Anterior cingulate cortex (tissue), 58 donors: ENCODE measurements around the gene ZNF428.
"Not testable (repeated sequence)": the region's sequence is repeated elsewhere in the genome, so short reads cannot be mapped to it uniquely, and the experiment has no call there.

Source experiments
- DNase-seq, 58 donors: peaks; one replicate each; lab custom pipeline; 2025; lab: John Stamatoyannopoulos, UW

ZNF428 gene

DNA sequence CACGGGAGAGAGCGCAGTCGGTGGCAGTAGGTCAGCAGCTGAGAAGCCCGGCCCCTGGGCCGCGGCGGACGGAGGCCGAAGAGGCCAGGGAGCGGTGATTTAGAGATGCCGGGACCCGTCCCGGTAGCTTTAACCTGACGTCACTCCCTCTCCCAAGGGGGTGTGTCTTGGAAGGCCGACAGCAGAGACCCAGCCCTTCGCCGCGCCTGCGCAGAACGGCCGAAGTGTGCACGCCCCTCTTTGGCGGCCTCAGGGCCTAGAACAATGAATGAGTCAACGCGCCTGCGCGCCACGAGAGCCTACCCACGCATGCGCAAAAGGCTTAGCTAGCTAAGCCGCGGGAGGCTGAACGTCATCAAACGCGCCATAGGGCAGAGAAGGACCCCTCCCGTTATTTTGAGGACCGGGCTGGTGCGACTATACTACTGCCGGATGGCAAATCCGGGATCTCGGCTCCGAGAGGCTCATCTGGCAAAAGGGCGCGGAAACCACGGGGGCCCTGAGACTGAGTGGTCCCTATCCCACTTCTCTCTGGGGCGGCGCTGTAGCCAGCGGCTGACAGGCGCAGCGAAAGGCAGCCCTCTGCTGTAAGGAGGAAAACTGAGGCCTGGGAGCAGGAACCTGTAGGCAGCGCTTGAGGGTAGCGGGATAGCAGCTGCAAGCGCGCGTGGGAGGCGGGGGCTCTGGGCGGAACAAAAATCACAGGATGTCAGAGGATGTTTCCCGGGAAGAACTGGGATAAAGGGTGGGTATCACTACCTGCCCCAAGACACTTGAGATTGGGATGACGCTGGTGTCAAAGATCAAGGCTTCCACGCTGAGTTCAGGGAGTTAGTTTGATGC lies 23.2 kb downstream of the ZNF428 start, which contains the start of the genes IRGQ and ZNF576:
TSS of gene IRGQ (minus strand) at position 136 of the 843 bp plus-strand sequence. CDS start 796 bp downstream, outside the sequence.
TSS of gene ZNF576 (plus strand) at position 597 of the 843 bp plus-strand sequence. CDS start 514 bp downstream, outside the sequence.
- DNase-seq, result peak; percentile 96 to 100 (median 99)

DNA sequence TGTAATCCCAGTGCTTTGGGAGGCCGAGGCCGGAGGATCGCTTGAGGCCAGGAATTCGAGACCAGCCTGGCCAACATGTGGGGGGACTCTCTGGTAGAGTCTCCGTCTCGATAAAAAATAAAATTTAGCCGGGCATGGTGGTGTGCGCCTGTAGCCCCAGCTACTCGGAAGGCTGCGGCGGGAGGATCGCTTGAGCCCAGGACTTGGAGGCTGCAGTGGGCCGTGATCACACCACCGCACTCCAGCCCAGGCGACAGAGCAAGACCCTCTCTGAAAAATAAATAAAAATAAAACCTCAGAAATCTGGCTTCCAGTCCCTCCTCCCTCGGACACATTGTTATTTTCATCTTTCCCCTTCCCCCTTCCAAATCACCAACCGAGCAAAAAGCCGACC lies 23.8 kb downstream of the ZNF428 start:
- DNase-seq, result peak in 3 of 58 donors; percentile 39 to 61 (median 48)

DNA sequence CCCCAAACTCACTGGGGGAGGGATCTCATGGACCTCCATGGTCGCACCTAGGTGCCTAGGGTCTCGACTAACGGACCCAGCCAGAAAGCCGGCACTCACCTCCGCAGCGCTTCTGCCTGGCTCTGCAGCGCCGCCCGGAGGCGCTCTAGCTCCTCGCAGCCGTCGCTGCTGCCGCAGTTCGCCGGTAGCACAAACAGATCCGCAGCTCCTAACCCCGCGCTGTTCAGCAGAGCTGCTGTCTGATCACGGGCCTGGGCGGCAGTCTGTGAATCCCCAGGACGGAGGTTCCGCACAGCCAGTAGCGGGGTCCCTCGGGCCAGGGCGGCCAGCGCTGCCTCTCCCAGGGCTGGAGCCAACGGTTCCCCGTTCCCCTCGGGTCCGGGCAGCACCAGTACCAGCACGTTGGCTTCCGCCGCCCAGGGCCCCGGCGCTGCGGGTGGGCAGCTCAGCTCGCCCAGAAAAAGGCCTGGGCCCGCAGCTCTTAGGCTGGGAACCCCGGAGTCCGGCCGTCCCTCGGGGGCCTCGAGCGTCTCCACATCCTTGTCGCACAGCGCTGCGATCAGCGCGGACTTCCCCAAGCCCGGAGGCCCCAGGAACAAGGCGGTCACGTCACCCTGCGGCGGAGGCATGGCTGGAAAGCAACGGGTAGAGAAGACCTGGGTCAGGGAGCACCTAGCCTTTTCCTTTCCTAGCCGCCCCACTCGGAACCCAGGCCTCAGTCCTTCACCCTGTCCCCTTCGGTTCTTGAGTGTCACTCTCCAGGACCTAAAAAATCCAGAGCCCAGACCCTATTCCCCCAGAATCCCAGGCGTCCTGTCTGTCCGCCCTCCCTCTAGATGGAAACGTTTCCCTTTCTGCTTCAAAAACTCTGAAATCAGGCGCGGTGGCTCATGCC lies 24.5 kb downstream of the ZNF428 start:
- DNase-seq, result peak in 29 of 58 donors; percentile 9 to 48 (median 31)

DNA sequence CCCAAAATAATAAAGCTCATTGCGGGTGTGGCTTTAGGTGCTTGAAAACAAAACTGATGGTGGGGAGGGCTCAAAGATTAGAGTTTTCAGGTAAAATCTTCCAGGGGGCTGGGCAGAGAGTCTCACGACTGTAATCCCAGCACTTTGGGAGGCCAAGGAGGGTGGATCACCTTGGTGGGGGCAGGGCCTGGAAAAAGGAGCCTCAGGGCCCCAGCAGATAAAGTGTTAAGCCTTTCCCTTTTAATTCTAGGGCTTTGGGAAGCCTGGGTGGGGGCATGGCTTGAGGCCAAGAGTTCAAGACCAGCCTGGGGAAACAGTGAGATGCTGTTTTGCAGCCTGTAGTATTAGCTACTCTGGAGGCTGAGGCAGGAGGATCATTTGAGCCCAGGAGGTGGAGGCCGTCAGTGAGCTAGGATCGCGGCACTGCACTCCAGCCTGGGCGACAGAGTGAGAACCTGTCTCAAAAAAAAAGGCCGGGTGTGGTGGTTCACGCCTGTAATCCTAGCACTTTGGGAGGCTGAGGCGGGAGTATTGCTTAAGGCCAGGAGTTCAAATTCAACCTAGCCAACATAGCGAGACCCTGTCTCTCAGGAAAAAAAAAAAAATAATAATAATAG lies 25.2 kb downstream of the ZNF428 start:
- DNase-seq, result no peak

DNA sequence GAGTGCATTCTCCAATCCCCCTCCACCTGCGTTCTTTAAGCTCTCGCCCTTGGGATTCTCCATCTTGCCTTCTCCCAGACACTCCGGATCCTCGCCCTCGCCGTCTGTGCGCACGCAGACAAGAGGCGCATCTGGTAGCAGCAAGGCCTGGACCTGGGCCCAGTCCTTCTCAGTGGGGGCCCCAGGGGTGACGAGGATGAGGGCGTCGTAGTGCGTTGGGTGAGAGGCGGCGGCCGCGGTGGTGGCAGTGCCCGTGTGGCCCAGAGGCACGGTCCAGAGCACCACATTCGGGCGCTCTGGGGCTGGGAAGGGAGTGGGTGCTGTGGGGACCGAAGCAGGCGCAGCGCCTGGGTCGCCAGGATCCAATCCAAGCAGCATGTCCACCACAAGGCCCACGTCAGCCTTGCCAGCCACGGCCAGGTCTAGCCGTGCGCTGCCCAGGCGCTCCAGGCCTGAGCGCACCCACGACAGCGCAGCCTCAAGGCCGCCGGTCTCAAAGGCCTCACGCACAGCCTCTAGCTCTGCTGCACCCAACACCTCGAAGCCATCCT lies 26.6 kb downstream of the ZNF428 start:
- no peak for DNase-seq

DNA sequence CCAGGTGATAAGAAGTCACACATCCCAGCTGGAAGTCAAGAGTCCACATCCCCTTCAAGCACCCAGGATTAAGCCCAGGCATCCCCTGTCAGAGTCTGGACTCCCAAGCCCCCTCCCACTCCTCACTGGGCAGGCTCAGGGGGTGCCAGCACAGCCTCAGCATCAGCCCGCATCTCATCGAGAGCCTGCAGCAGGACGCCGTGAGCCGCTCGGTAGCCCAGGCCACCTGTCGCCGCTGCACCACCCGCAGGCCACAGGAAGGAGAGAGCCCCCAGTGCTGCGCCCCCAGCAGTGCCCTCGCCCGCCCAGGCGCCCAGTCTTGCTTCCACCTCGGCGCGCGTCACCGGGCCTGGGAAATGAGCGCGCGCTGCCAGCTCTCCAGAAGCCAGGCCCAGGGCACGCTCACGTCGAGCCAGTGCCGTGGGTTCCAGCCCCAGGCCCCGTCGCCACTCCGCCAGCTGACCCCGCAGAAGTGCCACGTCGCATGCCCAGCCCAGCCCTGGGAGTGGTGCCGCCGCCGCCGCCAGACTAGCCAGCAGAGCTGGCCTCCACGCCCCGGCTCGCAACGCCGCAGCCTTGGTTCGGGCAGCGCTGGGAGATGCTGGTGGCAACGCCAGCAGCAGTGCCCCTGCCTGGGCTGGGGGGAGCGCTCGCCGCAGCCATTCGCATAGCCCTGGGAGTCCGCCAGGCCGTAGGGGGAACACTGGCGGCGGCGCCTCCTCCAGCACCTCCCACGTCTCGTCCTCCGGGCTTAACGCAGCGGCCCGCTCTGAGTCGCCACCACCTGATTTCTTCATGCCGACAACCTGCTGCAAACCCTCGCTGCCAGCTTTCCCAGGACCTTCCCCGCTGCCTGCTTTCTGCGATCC lies 27.3 kb downstream of the ZNF428 start:
- no peak for DNase-seq

DNA sequence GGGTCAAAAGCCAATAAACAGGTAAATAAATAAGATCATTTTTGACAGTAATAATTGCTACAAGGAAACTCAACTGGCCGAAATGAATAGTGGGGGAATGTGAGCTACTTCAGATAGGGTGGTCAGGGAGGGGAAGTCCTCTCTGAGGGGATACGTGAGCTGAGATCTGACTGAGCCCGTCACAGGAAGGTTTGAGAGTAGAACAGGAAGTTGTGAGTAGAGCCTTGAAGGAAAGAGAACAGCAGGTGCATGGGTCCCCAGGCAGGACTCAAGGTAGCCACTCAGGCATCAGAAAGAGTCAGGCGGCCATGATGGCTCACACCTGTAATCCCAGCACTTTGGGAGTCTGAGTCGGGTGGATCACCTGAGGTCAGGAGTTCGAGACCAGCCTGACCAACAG lies 29.8 kb downstream of the ZNF428 start:
- no peak for DNase-seq

DNA sequence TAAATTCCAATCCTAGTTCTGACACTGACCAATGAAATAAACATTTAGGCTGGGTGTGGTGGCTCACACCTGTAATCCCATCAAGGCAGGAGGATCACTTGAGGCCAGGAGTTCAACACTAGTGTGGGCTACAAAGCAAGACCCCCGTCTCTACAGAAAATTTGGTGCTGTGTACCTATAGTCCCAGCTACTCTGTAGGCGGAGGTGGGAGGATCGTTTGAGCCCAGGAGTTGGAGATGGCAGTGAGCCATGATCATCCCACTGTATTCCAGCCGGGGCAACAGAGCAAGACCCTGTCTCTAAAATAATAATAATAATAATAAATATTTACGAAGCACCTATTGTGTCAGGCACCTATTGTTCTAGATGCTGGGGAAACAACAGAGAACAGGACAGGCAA lies 30.2 kb downstream of the ZNF428 start:
- no peak for DNase-seq

DNA sequence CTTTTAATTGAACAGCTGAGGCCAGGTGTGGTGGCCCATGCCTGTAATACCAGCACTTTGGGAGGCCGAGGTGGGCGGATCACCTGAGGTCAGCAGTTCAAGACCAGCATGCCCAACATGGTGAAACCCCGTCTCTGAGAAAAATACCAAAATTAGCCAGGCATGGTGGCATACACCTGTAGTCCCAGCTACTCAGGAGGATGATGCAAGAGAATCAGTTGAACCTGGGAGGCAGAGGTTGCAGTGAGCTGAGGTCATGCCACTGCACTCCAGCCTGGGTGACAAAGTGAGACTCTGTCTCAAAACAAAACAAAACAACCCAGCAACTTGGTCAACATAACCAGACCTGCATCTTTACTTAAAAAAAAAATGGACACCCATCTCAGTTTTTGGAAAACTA lies 32.4 kb downstream of the ZNF428 start:
- not testable (repeated sequence) for DNase-seq

DNA sequence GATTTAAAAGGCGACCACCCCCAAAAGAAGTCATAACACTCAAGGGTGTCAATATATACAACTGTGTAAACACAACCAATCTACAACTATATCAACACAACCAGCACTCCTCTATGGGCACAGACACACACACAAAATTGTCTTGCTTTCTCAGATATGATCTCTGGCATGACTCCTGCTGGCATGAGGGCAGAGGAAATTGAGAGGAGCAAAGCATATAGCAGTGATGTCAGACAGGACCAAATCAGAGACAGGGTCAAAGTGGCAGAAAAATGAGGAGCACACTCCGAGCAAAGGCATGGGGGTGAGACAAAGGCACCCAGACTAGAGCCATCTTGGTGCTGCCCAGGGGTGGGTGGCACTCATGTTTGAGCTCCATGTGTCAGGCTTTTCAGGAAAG lies 33.1 kb downstream of the ZNF428 start:
- DNase-seq, result no peak

DNA sequence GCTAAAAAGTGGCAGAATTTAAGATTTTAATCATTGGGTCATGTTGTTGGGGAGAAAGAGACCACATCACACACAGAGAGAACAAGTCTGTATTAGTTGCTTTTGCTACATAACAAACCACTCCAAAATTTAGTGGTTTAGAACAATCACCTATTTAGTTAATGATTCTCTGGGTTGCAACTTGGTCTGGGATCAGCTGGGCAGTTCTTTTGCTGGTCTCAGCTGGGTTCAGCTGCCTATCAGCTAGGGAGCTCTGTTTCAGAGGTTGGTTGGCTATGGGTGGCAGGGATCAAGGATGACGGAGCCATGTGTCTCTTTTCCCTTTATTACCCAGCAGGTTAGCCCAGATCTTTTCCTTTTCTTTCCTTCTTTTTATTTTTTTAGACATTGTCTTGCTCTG lies 34.9 kb downstream of the ZNF428 start:
- DNase-seq, result no peak

DNA sequence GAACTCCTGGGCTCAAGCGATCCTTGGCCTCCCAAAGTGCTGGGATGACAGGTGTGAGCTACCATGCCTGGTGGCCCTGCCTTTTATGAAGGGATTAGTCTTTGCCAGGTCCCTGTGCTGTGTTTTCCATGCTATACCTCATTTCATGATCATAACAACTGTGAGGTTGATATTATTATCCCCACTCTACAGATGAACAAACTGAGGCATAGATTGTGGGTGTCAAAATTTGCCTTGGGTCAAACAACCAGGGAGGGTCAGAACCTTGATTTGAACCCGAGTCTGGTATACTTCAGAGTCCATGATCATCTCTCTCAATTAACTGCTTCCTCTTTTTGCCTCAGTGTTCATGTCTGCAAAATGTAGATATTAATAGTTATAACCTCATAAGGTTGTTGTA lies 36.9 kb downstream of the ZNF428 start:
- no peak for DNase-seq

DNA sequence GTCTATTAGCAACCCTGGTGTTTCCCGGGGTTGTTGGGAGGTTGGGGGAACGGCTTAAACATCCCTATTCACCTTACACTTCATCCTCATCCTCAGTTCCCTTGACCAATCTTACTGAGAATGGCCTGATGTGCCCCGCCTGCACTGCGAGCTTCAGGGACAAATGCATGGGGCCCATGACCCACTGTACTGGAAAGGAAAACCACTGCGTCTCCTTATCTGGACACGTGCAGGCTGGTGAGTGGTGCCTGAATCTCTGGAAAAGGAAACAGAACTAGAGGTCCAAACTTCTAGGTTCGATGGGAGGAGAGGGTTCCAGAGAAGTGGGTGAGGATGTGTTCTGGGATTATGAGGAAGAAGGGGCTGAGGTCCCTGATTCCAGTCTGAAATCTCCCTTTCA lies 38.0 kb downstream of the ZNF428 start:
- DNase-seq, result no peak

DNA sequence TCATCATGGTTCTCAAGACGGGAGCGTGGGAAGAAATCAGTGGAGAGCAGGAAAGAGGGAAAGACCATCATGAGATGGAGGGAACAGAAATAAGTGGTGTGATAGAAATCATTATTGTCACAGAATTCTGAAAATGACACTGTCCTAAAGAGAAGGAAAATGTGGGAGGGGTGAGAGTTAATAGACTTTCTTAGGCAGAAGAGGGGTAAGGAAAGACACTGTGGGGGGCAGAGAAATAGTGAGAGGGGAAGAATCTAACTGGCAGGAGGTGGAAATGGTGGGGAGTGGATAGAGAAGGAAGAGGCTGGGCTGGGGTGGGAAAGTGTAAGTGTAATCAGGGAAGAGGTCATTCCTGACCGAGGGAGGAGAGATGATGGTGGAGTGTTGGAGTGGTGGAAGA lies 40.6 kb downstream of the ZNF428 start:
- DNase-seq, result no peak

DNA sequence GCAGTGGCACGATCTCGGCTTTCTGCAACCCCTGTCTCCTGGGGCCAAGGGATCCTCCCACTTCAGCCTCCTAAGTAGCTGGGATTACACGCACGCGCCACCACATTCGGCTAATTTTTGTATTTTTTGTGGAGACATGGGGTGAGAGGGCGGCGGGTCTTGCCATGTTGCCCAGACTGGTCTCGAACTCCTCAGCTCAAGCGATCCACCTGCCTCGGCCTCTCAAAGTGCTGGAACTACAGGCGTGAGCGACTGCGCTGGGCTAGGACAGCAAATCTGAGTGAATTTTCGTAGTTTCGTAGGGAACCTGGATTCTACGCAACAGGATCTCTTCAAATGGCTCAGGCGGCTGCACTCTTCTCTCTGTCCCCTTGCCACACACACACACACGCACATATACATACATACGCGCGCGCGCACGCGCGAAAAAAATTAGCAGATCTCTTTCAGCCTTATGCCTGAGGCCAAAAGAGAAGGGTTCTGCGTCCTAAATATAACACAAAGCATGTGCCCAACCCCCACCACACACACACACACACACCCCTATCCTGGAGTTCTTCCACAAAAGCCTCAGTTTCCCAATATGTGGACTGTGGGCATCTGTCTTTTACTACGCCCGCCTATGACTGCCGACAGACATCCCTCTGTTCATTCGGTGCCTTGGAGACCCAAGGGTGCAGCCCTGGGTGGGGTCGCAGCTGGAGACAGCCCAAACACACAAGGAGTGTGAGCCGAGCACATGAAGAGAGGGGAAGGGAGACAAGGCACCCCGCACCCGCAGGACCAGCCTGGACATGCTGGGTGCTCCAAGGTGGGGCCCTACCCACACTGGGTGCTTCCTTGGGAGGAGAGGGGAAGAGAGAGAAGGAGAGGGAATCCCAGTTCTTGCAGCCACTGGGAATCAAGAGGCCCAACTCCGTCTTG lies 43.2 kb downstream of the ZNF428 start:
- DNase-seq, result peak in 6 of 58 donors; percentile 45 to 63 (median 50)

DNA sequence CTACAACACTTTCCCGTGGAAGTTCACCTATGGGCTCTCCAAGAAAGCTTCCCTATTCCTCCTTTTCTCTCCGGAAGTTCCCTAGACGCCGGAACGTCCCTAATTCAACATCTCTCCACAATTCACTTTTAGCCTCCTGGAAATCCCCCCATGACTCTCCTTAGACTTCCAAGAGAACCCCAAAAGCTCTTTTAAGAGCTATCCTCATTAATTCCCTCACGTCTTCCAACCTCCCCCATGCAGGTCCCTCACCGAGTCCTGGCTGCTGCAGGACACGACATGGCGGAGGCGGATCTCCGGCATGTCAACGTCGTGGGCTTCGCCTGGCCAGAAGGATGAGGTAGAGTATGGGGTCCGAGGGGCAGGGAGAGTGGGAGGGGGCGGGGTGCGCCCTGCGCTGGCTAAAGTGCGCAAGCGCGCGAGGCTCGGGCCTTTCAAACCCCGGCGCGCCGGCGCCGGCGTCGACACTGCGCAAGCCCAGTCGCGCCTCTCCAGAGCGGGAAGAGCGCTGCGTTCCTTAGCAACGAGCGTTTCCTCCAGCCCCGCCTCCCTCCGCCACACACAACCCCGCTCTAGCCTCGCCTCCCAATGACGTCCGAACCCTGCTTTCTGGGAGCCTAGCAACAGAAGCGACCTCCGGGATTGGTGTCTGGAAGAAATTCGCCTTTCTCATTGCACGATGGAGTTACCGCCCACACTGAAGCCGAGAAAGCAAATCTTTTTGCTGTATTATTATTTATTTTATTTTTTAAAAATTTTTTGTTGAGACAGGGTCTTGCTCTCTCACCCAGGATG lies 44.1 kb downstream of the ZNF428 start, which contains the start of the genes PINLYP and XRCC1:
TSS of gene PINLYP (plus strand) at position 646 of the 795 bp plus-strand sequence. CDS start 1,391 bp downstream, outside the sequence.
TSS of gene XRCC1 (minus strand) at position 372 of the 795 bp plus-strand sequence. CDS start at position 303, 69 bp downstream.
- DNase-seq, result peak; percentile 58 to 99 (median 94)
